ENCODE measurements around the gene NT5DC2. TPM values are rescaled to one million over a fixed set of nuclear protein-coding genes. Genes with fewer than 3 reads are reported as not detected.

Gene NT5DC2
- total RNA-seq, 1 experiment from 2014 or later: 212 TPM

- no peaks in the 10 kb centered on the region for H3K9me3 Mint-ChIP-seq (ENCODE audit: unreplicated experiment)
- no peak overlapping the region for H3K4me3 Mint-ChIP-seq (ENCODE audit: unreplicated experiment)
- DNase-seq: no peak
- no peaks in the 10 kb centered on the region for H3K27me3 Mint-ChIP-seq (ENCODE audit: insufficient read depth, unreplicated experiment)
- no peaks in the 10 kb centered on the region for H3K9me3 ChIP-seq
- no peaks in the 10 kb centered on the region for H3K27me3 ChIP-seq (replicated peaks; ENCODE audit: control insufficient read depth, insufficient read depth, low read length)
- peaks cover 2% of the 10 kb centered on the region for H3K36me3 ChIP-seq (ENCODE audit: control insufficient read depth, insufficient read depth, low read length)
- TSS peak; percentile 12 for BruUV-seq (replicated peaks)
- CTCF ChIA-PET: no interaction called here
- POLR2A ChIA-PET: no interaction called here
- peaks cover 31% of the 10 kb centered on the region for H3K36me3 Mint-ChIP-seq (ENCODE audit: insufficient read depth, unreplicated experiment)
- no peak for TF ChIP-seq CTCF (IDR thresholded peaks at IDR 0.05; ENCODE audit: insufficient read depth in 1 of 2, low read depth in 1 of 2, low read length in 1 of 2, severe bottlenecking in 1 of 2, unreplicated experiment in 1 of 2)
- intact Hi-C loops (cut with micrococcal nuclease; ENCODE audit: unreplicated experiment): no loop called here
- no peaks in the 10 kb centered on the region for H3K4me1 ChIP-seq
- no peak overlapping the region for H3K4me3 ChIP-seq (ENCODE audit: low read depth, low read length)
- H3K4me1 Mint-ChIP-seq (ENCODE audit: low read depth, unreplicated experiment): no peaks in the 10 kb centered on the region
- no peak overlapping the region for H3K27ac Mint-ChIP-seq (ENCODE audit: unreplicated experiment)
Observed at GRCh38 chr3:52480768-52481715, 52.6 kb downstream of the NT5DC2 start.

- no peak overlapping the region for H3K4me3 ChIP-seq (ENCODE audit: low read depth, low read length)
- CTCF ChIA-PET: no interaction called here
- H3K36me3 Mint-ChIP-seq (ENCODE audit: insufficient read depth, unreplicated experiment): peaks cover 40% of the 10 kb centered on the region
- H3K4me3 Mint-ChIP-seq (ENCODE audit: unreplicated experiment): no peak overlapping the region
- POLR2A ChIA-PET: no interaction called here
- peaks cover 2% of the 10 kb centered on the region for H3K36me3 ChIP-seq (ENCODE audit: control insufficient read depth, insufficient read depth, low read length)
- H3K9me3 ChIP-seq: no peaks in the 10 kb centered on the region
- no peaks in the 10 kb centered on the region for H3K4me1 ChIP-seq
- intact Hi-C loops (cut with micrococcal nuclease; ENCODE audit: unreplicated experiment): no loop called here
- H3K27ac Mint-ChIP-seq (ENCODE audit: unreplicated experiment): no peak overlapping the region
- H3K27me3 ChIP-seq (replicated peaks; ENCODE audit: control insufficient read depth, insufficient read depth, low read length): no peaks in the 10 kb centered on the region
- TF ChIP-seq CTCF (IDR thresholded peaks at IDR 0.05; ENCODE audit: insufficient read depth in 1 of 2, low read depth in 1 of 2, low read length in 1 of 2, severe bottlenecking in 1 of 2, unreplicated experiment in 1 of 2): no peak
- H3K4me1 Mint-ChIP-seq (ENCODE audit: low read depth, unreplicated experiment): no peaks in the 10 kb centered on the region
- BruUV-seq (replicated peaks): no TSS peak
- no peaks in the 10 kb centered on the region for H3K9me3 Mint-ChIP-seq (ENCODE audit: unreplicated experiment)
- no peaks in the 10 kb centered on the region for H3K27me3 Mint-ChIP-seq (ENCODE audit: insufficient read depth, unreplicated experiment)
- no peak for DNase-seq
Observed at GRCh38 chr3:52479877-52480575, 53.6 kb downstream of the NT5DC2 start.

DNA sequence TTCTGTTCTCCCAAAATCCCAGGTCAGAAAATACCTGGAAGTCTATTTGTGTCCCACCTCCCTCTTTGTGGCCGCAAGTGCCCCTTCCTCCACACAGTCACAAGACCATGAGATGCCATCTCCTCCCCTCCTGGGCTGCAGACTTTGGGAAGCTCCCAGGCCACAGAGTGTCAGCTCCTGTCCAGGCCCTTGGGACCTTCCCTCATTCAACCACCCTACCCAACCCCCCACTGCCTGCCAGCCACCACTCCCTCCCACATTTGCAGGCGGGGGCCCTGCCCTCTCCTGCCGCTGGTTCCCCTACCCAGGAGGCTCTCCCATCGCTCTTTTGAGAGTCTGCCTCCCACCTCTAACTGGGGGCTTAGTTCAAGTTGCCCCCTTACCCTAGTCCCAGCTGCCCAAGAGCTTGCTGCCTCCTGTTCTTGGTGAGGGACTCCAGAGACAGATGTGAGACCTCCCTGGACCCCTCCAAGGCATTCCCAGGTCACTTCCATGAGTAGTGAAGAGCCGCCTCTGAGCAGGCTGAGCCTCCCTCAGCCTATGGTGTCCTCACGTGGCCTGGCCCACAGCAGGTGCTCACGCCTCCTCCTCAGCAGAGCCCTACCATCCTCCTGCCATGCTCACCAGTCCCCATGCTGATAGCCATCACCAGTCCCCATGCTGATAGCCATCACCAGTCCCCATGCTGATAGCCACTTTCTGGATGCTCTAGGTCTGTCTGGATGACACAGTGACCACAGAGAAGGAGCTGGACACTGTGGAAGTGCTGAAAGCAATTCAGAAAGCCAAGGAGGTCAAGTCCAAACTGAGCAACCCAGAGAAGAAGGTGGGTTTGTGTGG, 54.4 kb downstream of the NT5DC2 start:
- H3K9me3 Mint-ChIP-seq (ENCODE audit: unreplicated experiment): no peaks in the 10 kb centered on the region
- POLR2A ChIA-PET: interaction anchor here (0.6 kb wide), 1 partner anchor 92 kb away, joined by 3 read pairs; no protein-coding TSS in a partner anchor

More for the DNA sequence above, 54.4 kb downstream of the NT5DC2 start:
- DNase-seq: no peak
- no peaks in the 10 kb centered on the region for H3K27me3 ChIP-seq (replicated peaks; ENCODE audit: control insufficient read depth, insufficient read depth, low read length)
- intact Hi-C loops (cut with micrococcal nuclease; ENCODE audit: unreplicated experiment): no loop called here
- no peaks in the 10 kb centered on the region for H3K4me1 ChIP-seq
- no TSS peak for BruUV-seq (replicated peaks)
- no peaks in the 10 kb centered on the region for H3K27me3 Mint-ChIP-seq (ENCODE audit: insufficient read depth, unreplicated experiment)
- H3K4me3 Mint-ChIP-seq (ENCODE audit: unreplicated experiment): no peak overlapping the region
- H3K4me3 ChIP-seq (ENCODE audit: low read depth, low read length): no peak overlapping the region
- H3K36me3 Mint-ChIP-seq (ENCODE audit: insufficient read depth, unreplicated experiment): peaks cover 47% of the 10 kb centered on the region
- no peak for TF ChIP-seq CTCF (IDR thresholded peaks at IDR 0.05; ENCODE audit: insufficient read depth in 1 of 2, low read depth in 1 of 2, low read length in 1 of 2, severe bottlenecking in 1 of 2, unreplicated experiment in 1 of 2)
- CTCF ChIA-PET: no interaction called here
- peaks cover 2% of the 10 kb centered on the region for H3K36me3 ChIP-seq (ENCODE audit: control insufficient read depth, insufficient read depth, low read length)
- H3K4me1 Mint-ChIP-seq (ENCODE audit: low read depth, unreplicated experiment): no peaks in the 10 kb centered on the region
- H3K9me3 ChIP-seq: no peaks in the 10 kb centered on the region
- no peak overlapping the region for H3K27ac Mint-ChIP-seq (ENCODE audit: unreplicated experiment)

Data from Caco-2 (cell line).